ENCODE results near the gene LIPC. TPM values are rescaled to one million over a fixed set of nuclear protein-coding genes. Genes with fewer than 3 reads are reported as not detected.

LIPC gene
- total RNA-seq, 1 donor from 2014 or later: 0.64 TPM

DNA sequence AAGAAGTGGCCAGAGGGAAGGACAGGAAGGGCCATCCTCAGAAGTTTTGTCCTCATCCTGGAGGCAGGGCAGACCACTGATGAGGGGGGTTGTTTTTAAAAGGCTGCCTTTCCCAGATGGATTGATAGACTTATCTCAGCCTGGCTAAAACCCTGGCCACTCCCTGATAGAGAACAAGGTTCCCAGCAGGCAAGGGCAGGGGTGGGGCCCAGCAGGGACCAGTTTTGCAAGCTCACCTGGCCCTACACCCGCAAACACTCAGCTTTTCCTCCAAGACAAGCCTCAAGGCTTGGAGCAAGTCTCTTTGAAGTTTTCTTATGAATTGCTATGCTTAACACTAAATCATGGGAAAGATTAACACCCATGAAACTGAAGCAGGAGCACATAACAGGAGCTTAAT, 9.1 kb downstream of the LIPC start:
- Histone ChIP-seq H3K4me1 (peaks cover 16% of the 10 kb centered on the region), H3K27ac (peak overlapping the region; percentile 13), H3K4me3 (no peak overlapping the region), H3K27me3 (no peaks in the 10 kb centered on the region), H3K9me3 (no peaks in the 10 kb centered on the region), H3K36me3 (no peaks in the 10 kb centered on the region)
- intact Hi-C loops (cut with DNase I): no loop called here
- DNase-seq: peak; percentile 76
- ATAC-seq: peak; percentile 73
- TF ChIP-seq, protein P1, sequence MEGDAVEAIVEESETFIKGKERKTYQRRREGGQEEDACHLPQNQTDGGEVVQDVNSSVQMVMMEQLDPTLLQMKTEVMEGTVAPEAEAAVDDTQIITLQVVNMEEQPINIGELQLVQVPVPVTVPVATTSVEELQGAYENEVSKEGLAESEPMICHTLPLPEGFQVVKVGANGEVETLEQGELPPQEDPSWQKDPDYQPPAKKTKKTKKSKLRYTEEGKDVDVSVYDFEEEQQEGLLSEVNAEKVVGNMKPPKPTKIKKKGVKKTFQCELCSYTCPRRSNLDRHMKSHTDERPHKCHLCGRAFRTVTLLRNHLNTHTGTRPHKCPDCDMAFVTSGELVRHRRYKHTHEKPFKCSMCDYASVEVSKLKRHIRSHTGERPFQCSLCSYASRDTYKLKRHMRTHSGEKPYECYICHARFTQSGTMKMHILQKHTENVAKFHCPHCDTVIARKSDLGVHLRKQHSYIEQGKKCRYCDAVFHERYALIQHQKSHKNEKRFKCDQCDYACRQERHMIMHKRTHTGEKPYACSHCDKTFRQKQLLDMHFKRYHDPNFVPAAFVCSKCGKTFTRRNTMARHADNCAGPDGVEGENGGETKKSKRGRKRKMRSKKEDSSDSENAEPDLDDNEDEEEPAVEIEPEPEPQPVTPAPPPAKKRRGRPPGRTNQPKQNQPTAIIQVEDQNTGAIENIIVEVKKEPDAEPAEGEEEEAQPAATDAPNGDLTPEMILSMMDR (IDR thresholded peaks at IDR 0.05): no peak

DNA sequence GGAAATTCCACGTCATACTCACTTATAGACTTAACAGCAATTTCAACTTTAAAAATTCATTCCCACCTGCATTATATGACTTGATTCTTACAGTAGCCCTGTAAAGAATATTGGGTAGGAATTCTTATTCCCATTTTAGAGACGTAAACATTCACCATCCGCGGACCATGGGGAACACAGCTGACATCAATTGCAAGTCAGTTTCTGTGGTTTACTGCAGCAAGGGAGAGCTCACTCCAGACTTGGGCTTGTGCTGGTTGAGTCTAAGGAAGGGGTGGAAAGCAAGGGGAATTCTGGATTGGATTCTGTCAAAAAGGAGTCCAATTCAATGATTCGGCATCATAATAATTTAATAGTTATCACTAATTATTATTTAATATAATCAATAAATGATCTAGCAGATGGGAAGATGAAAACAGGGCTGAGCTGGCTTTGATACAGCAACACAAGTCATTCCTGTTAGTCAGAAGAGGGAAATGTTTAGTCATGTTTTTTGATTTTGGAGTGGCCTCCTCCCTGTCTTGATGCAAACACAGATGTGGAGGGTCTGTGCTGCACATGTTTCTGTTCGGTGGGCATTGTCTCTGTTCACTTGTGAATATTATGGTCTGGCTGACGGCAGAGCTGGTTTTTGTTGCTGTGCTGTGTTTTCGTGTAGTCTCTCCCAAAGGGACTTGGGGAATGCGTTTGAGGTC, 9.7 kb downstream of the LIPC start:
- TF ChIP-seq, protein P1 (IDR thresholded peaks at IDR 0.05): no peak
- intact Hi-C loops (cut with DNase I): no loop called here
- ATAC-seq: no peak
- peaks cover 16% of the 10 kb centered on the region for H3K4me1 ChIP-seq
- H3K27ac ChIP-seq: no peak overlapping the region
- no peaks in the 10 kb centered on the region for H3K9me3 ChIP-seq
- no peak for DNase-seq
- H3K36me3 ChIP-seq: no peaks in the 10 kb centered on the region
- no peak overlapping the region for H3K4me3 ChIP-seq
- H3K27me3 ChIP-seq: no peaks in the 10 kb centered on the region

DNA sequence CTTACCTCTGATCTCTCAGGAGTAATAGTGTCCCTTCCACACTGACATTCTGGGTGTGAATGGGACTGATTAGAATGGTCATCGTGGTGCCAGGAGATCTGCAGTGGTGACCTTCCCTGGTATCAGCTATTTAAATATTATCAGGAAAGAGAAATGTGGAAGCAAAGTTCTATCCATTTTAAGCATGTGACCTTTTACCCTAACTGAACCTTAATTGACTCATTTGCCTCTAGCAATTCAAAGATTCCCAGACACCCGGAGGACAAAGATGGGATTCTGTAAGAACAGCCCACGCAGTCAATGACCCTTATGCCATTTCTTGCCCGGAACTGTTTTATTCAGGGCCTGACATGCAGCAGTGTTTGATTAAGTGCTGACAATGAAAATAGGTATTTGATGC, 10.3 kb downstream of the LIPC start:
- no peak overlapping the region for H3K27ac ChIP-seq
- no peak for ATAC-seq
- no peaks in the 10 kb centered on the region for H3K9me3 ChIP-seq
- peaks cover 16% of the 10 kb centered on the region for H3K4me1 ChIP-seq
- H3K27me3 ChIP-seq: no peaks in the 10 kb centered on the region
- no peaks in the 10 kb centered on the region for H3K36me3 ChIP-seq
- TF ChIP-seq, protein P1 (IDR thresholded peaks at IDR 0.05): no peak
- DNase-seq: no peak
- intact Hi-C loops (cut with DNase I): no loop called here
- no peak overlapping the region for H3K4me3 ChIP-seq

DNA sequence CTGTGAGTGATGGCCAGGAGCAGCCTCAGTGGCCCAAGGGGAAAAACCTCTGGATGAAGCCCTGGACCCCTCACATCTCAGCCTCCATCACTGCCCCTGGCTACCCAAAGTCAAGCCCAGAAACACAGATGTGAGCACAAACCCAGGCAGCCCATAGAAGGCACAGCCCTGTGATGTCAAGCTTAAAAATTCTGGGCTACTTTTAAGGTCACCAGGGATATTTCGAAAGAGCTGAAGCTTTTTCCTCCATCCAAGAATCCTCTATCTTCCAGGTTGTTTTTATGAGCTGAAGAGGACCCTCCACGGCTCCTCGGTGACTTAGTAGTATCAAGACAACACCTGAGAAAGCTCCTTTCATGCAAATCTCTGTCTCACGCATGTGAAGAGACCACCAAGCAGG, 11.5 kb downstream of the LIPC start:
- Histone ChIP-seq H3K9me3 (no peaks in the 10 kb centered on the region), H3K27me3 (no peaks in the 10 kb centered on the region), H3K36me3 (no peaks in the 10 kb centered on the region), H3K4me1 (peaks cover 22% of the 10 kb centered on the region), H3K27ac (no peak overlapping the region), H3K4me3 (no peak overlapping the region)
- DNase-seq (no peak), ATAC-seq (no peak)
- TF ChIP-seq, protein P1 (IDR thresholded peaks at IDR 0.05): no peak
- intact Hi-C loops (cut with DNase I): no loop called here

DNA sequence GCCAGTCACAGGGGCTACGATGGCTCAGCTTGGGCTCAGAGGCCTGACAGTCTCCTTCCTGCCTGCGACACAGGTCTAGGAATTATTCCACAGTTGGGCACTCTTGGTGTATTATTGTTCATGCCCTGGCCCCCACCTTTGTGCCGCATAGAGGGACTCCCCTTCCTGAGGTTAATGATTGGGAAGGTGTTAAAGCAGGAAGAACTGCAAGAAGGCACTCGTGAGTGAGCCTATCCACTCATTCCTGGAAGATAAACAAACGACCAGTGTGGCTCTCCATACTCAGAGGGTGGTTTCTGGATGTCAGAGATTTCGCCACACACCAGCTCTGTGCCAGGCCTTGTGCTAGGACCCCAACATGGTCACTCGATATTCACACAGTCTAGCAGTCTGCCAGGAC, 12.3 kb downstream of the LIPC start:
- peaks cover 22% of the 10 kb centered on the region for H3K4me1 ChIP-seq
- no peak overlapping the region for H3K27ac ChIP-seq
- no peaks in the 10 kb centered on the region for H3K36me3 ChIP-seq
- H3K9me3 ChIP-seq: no peaks in the 10 kb centered on the region
- intact Hi-C loops (cut with DNase I): no loop called here
- DNase-seq: no peak
- no peak overlapping the region for H3K4me3 ChIP-seq
- no peak for ATAC-seq
- TF ChIP-seq, protein P1 (IDR thresholded peaks at IDR 0.05): no peak
- H3K27me3 ChIP-seq: no peaks in the 10 kb centered on the region

All from upper lobe of right lung (tissue), 1 donor.